IPS DF 4.7 (cell line): Measurements from ENCODE around the gene CCDC6.

Experiments used
- DNase-seq: peaks from one replicate; pipeline ENCODE4 v3.0.0-alpha.2; 2013; ENCODE audit warnings: low spot score; ENCODE audit errors: extremely low read depth

Gene CCDC6

DNA sequence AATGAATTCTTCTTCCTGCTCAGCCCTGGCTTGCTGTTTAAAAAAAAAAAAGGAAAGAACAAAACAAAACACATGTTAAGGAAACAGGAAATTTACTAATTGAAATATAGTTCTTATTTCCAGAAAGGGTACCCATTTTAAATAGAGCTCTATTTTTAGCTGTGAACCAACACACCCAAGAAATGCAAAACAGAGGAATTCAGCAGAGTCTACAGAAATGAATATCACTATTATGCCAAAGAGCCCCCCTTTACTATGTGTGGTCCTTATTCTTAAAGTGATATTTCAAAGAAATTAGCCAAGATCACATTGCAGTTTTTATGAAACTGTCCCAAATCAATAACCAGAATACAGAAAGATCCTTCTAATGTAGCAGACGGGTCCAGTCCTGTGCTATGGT is 53.7 kb downstream of the CCDC6 start:
- no peak for DNase-seq

DNA sequence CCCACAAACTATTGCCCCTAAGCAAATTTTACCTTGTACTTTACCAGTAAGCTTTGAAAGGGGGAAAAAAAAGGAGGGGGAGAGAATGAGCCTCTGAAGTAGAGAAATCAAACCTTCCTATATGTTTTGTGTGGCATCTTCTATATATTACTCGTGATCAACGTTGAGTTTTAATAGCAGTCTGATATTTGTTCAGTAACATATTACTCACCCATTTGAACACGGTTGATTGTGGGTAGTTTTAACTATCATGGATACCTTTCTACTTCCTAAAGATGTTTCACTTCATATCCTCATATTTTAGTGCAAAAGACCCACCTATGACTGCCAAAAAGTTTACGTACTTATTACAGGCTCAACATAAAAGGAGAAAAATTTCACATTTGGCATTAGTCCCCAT is 54.5 kb downstream of the CCDC6 start:
- no peak for DNase-seq

DNA sequence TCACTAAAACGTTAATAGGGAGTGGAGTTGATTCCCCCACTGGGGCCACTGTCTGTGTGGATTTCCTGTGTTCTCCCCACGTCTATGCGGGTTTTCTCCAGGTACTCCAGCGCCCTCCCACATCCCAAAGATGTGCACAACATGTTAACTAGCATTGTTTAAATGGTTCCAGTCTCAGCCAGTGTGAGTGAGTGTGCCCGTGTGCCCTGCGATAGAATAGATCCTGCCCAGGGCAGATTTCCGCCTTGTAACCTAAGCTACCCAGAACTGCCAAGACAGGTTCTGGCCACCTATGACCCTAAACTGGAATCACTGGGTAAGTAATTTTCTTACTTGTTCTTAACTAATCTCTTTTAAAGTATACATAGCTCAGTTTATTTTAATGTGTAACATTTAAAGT is 58.5 kb downstream of the CCDC6 start:
- no peak for DNase-seq

DNA sequence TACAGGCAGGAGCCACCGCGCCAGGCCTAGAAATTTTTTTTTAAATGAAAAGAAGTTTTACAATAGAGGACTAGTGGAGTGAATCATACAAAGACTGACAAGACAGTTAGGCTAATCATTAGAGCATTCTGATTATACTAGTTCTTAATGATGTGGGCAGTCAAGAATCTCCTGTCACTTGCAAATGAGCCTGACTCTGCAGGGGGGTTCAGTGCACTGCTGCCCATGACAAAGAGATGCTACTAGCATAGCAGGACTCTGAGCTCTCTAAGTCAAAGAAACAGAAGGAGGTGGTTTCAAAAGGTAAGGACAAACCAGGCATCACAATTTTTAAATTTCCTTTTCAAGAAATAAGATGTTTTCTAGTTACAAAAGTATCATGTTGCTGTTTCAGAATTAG is 59.0 kb downstream of the CCDC6 start:
- DNase-seq, result peak; percentile 66

DNA sequence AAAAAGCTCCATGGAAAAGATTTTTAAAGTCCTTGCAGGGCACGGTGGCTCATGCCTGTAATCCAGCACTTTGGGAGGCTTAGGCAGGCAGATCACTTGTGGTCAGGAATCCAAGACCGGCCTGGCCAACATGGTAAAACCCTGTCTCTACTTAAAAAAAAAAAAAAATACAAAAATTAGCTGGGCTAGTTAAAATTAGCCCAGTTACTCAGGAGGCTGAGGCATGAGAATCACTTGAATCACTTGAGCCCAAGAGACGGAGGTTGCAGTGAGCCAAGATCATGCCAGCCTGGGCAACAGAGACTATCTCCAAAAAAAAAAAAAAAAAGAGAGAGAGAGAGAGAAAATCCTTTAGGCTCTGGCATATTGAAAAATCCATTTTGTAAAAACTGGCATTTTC is 61.9 kb downstream of the CCDC6 start:
- no peak for DNase-seq

DNA sequence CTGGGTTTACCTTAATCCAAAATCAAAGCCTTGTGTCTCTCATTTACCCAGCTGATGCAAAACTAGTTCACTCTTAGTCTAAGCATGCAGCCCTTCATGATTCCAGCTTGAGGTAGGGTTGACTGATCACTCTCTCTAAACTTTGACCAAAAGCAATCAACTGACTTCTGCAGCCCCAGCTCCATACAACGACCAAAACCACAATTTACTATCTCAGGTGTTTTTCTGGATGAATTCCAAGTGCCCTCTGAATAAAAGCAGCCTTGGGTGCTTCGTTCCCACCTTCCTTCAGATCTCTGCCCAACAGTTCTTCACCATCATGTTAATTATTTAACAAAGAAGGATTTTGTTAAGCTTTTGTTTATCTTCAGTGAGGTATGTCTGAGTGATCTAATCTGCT is 62.6 kb downstream of the CCDC6 start:
- no peak for DNase-seq

DNA sequence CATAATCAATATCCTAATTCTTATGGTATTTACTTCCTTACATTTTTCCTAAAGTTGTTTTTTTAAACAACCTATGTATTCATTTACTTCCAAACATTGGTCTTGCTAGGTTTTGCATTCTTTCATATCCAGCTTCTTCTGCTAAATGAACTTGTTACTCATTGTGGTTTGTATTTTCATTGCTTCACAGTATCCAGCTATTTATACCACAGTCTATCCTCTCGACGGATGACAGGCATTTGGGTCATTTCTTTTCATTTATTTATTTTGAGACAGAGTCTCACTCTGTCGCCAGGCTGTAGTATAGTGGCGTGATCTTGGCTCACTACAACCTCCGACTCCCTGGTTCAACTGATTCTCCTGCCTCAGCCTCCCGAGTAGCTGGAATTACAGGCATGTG is 66.8 kb downstream of the CCDC6 start:
- no peak for DNase-seq

DNA sequence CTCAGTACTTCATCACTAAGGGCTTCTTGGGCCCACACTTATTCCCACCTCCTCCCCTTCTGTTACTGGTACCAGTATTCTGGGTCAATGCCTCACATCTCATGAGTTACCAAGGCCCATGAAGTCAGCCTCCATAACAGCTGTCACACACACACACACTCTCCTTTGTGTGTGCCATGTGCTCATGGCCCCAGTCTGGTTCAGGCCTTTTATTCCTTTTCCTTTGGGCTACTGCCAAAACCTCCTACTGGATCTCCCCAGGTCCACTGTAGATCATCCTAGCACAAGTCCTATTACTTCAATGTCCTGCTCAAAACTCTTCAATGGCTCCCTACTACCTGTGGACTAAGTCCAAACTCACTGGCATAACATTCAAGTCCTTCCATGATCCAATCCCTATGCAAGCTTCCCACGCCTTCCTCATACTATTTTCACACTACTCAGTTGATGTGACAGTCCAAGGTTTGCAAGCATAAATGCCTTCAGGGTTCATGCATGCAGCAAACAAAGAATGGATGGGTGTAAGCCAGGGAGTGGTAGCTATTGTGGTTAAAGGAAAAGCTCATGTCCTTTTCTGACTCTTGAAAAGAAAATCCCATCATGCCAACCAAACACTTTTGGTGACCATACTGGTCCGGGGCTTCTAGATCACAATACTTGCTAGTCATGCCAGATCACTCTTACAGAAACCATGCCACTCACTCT is 68.1 kb downstream of the CCDC6 start:
- DNase-seq, result no peak

DNA sequence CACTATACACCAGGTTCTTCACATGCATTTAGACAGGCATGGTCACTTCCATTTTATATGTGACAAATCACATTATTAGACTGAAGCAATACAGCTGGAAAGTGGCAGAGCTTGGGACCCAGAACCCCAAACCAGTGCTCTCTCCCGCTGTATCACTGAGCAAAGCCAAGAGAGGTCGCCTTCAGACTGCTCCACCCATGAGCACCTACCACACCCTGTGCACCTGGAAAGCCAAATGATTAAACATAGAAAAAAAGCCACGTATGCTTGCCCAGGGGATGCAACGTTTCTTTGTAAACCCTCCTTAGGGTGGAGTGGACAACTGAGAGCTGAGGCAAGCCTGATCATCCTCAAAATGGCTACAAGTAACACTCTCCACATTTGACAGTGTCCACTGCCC is 72.5 kb downstream of the CCDC6 start:
- DNase-seq, result no peak

DNA sequence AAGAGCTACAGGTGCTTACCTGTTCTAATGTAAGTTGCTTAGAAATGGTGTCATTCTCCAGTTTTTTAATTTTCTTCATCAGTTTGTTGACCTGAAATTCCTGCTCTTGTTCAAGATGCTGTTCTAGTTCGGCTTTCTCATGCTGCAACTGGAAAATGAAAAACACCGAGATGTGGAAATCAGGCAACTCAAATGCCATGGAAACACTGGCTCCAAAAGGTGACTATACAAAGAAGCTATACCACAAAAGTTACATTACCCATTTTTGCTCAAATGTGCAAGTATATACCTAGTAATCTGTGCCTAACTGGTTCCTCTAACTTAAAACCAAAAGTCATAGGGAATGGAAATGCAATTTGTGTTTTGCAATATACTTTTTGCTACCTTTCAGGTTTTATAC is 73.8 kb downstream of the CCDC6 start:
- no peak for DNase-seq

DNA sequence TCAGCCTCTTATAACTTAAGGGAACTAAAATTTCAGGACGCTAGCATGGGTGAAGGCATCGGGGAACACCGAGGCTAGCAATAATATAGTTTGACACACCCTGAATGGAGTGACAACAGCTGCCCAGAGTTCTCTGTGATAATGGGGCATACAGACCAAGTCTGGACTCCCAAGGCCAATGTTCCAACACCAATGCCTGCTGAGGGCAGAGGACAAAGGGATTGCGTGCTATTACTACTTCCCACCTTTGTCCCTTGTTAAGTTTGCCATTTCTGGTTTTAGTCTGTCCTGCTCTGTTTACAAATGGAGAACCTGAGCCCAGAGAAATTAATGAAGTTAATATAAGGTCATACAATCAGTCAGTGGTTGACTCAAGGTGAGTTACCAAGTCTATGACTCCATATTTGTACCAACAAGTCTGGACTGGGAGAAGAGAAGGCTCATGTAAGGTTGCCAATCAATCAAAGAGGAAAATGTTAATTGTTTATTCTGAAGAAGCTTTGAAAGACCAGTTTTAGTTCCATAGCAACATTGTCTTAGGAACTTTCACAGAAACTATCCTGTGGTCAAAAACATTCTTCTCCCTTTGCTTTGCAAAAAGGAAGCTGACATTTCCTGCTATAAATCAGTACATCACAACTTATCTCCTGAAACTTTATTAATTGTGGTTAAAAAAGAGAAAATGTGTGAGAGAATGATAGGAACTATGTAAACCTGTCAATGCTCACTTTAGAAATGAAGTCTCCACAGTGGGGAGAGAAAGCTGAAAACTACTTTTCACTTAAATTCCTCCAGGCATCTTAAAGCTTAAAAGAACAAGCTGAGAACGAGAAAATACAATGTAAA is 74.5 kb downstream of the CCDC6 start:
- DNase-seq, result no peak

DNA sequence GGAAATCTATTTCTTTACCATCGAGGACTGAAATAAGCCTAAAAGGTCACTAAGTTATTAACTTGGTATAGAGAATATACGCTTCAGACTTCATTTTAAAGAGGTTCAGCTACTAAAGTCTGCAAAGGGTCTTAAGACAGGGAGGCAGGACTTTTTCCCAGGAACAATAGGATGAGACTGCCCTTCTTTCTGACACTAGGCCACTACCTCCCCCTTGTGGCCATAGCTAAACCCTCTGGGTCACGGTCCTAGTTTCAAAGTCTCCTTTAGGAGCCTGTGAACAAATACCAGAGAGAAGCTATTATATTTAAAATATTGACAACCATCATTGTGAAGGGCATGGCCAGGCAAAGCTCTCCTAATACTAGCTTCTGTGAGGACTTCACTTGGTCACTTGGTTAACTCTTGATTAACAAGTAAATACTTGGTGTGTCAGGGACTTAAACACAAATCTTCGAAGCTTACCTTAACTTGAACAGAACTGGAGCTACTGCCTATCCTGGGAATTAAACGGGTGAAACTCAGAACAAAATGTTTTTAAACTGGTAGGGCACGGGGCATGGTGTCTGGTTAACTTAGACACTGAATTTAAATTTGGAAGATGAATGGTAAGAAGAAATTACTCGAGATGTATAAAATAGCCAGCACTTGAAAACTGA is 75.6 kb downstream of the CCDC6 start:
- peak; percentile 60 for DNase-seq

DNA sequence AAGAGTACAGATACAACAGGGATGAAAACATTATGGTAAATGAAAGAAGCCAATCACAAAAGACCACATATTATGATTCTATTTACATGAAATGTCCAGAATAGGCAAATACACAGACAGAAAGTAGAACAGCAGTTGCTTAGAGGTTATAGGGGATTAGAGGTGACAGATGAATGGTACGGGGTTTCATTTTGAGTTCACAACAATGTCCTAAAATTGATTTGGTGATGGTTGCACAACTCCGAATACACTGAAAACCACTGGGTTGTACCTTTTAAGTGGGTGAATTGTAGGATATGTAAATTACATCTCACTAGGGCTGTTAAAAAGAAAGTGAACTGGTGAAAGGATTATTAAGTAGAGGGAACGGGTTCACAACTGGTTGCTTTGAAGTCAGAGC is 76.8 kb downstream of the CCDC6 start:
- DNase-seq, result no peak

DNA sequence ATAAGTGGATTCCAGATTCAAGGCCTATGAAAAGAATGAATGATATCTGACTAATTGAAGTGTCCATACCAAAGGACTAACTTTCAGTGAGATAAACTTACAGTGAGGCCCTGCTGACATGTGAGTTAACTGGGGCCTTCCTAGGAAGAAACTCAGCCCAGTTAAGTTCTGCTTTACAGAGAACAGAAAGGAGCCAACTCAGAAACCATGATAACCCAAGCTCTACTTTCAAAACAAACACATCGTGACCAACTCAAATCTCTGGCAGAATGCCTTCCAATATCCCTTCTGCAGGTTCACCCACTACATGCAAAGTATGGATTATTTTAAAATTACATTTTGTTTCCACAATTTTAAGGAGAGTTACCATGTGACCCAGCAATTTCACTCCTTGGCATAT is 77.3 kb downstream of the CCDC6 start:
- DNase-seq, result no peak

DNA sequence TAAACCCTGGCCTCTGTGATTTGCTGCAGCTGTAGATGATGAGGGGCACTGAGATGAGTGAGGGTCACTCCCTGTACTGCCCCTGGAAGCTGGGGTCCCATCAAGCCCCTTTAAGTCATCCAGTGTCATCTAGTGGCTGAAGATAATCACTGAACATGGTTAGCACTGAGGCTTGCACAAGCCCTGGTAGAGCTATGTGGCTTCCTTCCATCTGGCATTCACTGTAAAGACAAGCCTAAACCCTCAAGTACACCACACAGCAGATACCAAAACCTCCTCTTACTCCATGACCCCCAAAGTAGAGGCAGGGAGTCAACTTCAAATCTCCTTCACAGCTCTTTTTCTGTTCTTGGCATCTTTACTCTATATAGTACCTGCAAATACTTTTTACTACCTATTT is 80.4 kb downstream of the CCDC6 start:
- DNase-seq, result no peak

DNA sequence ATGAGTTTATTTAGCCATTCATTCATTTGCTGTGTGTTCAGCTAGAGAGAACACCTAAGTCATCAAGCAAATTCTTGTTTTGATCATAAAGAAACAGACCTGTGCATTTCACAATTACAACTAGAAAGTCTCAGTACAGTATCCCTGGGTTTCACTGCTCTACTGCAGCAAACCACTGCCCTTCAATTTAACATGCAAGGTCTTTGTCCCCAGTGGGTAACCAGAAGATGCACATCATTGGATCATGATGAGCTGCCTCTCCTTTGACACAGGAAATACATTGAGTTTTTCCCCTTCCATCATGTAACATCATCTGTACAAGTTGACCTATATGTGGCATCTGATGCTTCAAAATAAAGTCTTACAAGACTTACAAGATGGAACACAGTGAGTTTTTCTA is 82.6 kb downstream of the CCDC6 start:
- no peak for DNase-seq

DNA sequence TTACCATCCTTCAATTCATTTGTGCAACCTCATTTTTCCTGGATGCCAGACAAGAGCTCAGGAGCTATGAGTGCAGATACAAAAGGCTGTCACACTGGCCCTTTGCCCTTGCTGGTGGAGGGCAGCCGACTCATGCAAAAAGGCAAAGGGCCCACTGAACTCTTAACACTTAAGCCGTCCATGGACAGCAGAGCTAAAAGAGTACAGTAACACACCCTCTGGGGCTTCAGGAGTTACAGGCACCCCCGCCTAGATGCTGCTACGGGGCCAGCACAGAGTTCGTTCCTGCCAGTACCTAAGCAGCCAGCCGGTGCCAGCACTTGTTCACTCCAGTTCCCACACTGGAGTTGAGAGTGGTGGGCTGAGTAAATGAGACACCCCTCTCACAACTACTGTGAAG is 83.2 kb downstream of the CCDC6 start:
- DNase-seq, result no peak

DNA sequence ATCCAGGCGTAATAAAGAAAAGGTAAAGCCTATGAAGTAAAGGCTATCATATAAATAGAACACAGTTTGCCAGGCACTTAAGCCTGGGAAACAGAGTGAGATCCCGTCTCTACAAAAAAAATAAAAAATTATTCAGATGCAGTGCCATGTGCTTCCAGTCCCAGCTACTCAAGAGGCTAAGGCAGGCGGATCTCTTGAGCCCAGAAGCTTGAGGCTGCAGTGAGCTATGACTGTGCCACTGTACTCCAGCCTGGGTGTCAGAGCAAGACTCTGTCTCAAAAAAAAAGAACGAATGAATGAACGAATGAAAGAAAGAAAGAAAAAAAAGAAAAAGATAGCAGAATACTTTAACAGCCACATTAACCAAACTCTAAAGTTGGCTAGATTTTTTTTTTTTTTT is 85.9 kb downstream of the CCDC6 start:
- DNase-seq, result no peak

DNA sequence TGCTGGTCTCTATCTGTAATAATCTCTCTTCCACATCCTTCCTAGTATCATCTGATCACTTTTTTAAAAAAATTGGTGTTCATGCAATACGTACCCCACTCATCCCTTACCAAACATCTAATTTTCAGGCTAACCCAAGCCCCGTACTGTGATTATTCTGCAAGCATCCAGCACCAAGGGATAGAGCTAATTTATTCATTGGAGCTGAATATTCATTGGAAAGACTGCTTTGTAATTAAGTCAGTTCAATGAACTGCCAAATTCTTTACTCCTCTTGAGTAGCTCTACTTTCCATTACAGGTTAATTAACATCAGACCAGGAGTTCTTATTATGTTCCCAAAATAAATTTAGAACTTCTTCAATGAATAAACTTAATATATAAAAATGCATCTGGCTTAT is 86.7 kb downstream of the CCDC6 start:
- no peak for DNase-seq

DNA sequence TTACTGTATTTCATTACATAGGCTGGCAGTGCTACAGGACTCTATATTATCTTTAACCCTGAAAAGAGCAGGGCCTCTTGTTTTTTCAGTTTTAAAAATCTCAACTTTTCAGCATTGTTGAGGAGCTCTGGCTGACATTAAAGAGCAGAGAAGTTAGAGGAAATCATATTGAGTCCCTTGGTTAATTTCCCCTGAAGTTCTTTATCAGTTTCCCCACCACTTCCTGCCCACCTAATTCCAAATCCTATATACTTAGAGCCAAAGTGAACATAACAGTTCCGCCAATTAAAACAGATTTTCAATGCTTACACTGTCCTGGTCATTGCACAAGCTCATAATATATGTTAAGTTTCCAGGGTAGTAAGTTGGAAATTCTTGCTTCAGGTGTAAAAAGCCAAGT is 87.1 kb downstream of the CCDC6 start:
- no peak for DNase-seq

DNA sequence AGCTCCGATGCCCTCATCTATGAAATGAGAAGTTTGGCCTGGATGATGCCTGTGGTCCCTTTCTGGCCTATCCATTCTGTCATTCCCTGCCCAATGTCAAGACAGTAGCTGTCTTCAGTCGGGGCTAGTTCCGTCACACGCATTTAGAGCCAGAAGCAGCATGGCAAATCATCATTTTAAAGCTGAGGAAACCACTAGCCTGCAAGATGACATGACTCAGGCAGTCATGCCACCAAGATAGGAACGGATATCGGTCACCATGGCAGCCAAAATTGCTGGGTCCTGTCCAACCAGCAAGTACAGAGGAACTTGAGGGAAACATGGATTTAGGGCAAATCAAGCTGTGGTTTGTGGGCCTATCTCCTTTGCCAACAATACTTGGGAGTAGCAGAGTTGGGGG is 88.6 kb downstream of the CCDC6 start:
- no peak for DNase-seq

DNA sequence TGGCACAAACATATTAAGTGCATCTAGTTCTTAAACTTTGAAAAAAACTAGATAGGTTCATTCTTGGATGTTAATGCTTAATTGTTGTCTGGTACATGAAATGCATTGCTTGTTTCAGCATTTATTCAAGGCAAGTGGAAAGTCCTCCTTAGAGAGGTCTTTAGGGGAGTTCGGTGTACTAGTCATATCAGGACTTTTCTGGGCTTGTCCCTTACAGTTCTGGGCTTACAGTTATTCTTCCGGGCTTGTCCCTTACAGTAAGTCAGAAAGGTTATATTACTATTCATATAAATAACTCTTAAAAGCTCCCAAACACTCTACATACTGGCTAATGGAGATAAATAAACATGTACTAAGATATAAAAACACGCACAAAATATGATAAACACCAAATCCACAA is 91.5 kb downstream of the CCDC6 start:
- no peak for DNase-seq
